GM04503 (cell line): ENCODE results near the gene PPM1B.
"Not testable (repeated sequence)": the region's sequence is repeated elsewhere in the genome, so short reads cannot be mapped to it uniquely, and the experiment has no call there.

Experiments used
- DNase-seq: peaks from one replicate; pipeline ENCODE4 v3.0.0-alpha.2; 2012; ENCODE audit warnings: low read depth

Gene PPM1B

GRCh38 chr2:44200759-44201158 lies 32.1 kb downstream of the PPM1B start:
- DNase-seq = no peak

GRCh38 chr2:44201648-44202165 lies 33.0 kb downstream of the PPM1B start:
- no peak for DNase-seq

- DNase-seq = no peak
These were observed 34.9 kb downstream of the PPM1B start for GRCh38 chr2:44203542-44203941.

DNA sequence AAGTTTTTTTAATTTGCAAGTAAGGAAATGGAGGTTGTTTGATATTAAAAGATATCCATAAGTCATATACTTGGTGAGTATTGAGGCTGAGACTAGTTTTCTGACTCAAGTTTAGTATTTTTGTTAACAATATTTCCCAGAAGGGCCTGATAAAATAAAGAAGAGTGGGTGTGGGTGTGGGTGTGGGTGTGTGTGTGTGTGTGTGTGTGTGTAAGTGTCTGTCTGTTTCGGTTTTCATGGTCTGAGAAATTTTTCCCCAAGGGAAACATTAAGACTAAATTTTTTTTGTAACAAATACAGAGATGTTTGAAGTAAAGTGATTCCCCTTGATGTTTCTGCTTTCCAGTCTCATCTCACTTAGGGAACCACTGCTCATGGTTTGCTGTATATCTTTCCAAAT lies 36.5 kb downstream of the PPM1B start:
- DNase-seq = no peak

DNA sequence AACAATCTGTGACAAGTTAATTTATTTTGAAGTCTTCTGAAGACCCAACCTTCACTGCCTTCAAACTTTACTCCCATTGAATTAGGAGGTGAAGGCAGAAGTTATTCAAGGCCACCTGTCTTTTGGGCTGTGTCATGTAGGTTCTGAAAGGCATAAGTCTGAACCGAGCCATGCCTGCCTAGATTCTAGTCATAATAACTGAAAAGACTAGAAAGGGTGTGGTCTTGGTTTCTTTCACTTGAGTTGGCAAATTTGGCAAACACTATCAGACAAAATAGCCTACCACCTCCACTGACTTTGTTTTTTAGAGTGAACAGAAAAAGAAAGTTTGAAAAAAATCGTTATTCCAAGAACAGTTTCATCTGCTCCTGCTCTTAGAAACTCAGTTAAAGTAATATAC lies 38.4 kb downstream of the PPM1B start:
- no peak for DNase-seq

DNA sequence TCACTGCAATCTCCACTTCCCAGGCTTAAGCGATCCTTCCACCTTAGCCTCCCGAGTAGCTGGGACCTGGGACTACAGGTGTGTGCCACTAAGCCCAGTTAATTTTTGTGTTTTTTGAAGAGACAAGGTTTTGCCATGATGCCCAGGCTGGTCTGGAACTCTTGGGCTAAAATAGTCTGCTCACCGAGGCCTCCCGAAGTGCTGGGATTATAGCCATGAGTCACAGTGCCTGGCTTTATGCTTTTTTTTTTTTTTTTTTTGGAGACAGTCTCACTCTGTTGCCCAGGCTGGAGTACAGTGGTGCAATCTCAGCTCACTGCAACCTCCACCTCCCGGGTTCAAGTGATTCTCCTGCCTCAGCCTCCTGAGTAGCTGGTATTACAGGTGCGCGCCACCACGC lies 39.0 kb downstream of the PPM1B start:
- DNase-seq = not testable (repeated sequence)

DNA sequence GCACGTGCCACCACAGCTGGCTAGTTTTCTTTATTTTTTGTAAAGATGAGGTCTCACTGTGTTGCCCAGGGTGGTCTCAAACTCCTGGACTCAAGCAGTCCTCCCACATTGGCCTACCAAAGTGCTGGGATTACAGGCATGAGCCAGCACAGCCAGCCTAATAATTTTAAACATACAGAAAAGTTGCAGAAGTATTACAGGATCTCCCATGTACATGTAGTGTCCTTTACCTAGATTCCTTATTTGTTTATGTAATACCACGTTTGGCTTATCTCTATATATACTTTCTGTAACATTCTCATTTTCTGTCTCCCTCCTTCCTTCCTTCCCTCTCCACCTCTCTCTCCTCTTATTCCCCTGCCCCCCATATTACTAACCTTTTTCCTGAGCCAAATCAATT lies 41.7 kb downstream of the PPM1B start:
- DNase-seq = no peak

GRCh38 chr2:44211183-44211582 lies 42.5 kb downstream of the PPM1B start:
- no peak for DNase-seq

GRCh38 chr2:44212302-44212701 lies 43.6 kb downstream of the PPM1B start:
- DNase-seq = no peak

GRCh38 chr2:44215827-44216226 lies 47.2 kb downstream of the PPM1B start:
- no peak for DNase-seq

DNA sequence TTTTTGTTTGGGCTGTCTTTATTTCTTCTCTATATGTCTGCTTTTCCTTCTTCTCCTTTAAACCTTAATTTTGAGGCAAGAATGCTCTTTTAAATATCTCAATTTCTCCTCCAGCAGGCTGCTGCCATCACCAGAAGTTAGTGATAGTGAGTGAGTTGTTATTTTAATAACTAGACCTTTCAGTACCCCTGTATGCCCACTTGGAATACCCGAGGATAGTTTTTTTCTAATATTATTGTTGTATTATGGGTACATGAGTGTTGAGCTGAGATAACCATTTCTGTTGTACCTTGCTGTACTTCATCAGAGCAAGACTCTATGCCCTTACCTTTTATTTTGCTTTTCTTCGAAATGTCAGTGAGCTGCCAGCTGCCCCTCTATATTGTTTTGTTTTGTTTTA lies 50.1 kb downstream of the PPM1B start:
- DNase-seq = no peak

DNA sequence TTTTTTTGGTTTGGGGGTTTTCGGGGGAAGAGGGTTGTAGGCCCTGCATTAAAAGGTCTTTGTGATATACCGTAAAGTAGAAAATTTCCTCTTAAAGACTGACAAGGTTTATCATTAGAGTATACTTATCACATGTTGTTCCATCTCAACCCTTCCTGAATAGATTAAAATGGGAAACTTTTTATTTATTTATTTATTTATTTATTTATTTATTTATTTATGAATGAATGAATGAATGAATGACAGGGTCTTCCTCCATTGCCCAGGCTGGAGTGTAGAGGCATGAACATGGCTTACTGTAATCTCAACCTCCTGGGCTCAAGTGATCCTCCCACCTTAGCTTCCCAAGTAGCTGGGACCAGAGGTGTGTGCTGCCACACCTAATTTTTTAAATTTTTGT lies 58.1 kb downstream of the PPM1B start:
- no peak for DNase-seq

DNA sequence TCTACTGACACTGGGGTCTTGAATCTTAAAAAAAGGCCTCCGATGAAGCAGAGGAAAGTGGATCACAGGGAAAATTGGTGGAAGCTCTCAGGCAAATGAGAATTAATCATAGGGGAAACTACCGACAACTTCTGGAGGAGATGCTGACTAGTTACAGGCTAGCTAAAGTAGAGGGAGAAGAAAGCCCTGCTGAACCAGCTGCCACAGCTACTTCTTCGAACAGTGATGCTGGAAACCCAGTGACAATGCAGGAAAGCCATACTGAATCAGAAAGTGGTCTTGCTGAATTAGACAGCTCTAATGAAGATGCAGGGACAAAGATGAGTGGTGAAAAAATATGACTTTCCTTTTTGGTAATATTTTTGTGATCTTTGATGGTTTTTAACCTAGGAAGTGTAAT lies 61.7 kb downstream of the PPM1B start:
- no peak for DNase-seq

- DNase-seq = peak; percentile 27
These were observed 64.9 kb downstream of the PPM1B start for GRCh38 chr2:44233450-44234128.

DNA sequence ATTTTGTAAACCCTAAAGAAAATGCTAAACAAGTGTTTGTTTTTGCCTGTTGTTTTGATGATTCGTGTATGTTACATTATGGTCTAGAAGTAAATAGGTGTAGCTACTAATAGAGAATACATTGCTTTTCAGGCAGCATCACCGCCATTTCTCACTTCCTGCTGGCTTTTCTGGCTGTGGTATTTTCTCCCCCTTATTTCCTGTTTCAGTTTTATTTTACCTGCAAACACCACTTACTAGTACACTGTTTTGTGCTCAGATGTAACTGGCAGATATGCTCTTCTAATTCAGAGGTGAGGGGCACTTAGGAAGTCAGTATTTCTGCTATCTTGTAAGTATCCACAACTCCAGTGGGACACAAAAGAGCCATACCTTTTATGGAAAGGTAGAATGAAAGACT lies 68.5 kb downstream of the PPM1B start:
- no peak for DNase-seq

DNA sequence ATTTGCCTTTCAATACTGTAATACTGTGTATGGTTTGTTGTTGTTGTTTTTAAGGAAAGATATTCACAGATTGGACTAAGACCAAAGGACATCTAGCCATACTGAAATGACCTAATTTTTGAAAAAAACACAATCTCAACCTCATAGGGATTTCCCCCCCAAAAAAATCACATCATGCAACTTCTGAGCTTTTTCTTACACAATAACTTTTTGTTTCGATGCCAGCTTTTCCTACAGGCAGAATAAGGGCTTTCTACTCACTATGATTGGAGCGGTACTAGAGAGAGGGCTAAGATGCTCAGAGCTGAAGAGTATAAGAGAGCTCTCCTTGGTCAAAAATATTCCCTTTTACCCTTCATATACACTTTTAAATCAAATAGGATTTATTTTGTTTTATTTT lies 74.2 kb downstream of the PPM1B start:
- DNase-seq = no peak

- DNase-seq = no peak
These were observed 75.6 kb downstream of the PPM1B start for GRCh38 chr2:44244135-44244871.

DNA sequence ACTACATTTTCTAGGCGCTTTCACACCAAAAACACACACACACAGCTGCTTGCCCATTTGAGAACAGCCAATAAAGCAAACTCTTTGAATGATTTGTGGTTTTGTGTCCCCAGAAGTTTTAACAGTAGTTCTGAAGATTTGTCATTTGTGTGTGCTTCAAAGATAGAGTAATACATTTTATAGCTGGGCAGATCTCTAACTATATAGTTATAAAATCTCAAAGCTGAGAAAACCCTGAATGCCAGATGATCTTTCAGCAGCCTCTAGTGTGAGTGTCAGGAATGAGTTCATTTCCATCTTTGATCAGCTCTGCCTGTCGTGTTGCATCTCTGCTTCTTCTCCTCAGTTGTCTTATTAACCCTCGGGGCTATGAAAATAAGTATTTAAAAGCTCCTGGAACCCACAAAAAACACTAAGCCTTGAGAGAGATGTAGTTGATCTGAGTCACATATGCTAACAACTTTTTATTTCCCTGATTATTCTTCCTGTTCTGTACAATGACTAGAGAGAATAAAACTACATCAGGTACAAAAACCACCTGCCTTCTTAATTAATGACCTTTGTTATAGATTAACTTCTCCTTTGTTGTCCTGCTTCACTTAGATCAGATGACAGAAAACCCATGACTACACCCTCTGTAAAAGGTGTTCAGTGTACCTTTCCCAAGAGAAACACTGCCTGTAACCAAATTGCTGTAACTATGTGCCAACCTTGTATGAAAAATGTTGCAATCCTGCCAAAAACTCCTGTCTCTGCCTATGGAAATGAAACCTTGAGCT lies 76.6 kb downstream of the PPM1B start:
- no peak for DNase-seq

GRCh38 chr2:44246436-44246835 lies 77.8 kb downstream of the PPM1B start:
- no peak for DNase-seq

DNA sequence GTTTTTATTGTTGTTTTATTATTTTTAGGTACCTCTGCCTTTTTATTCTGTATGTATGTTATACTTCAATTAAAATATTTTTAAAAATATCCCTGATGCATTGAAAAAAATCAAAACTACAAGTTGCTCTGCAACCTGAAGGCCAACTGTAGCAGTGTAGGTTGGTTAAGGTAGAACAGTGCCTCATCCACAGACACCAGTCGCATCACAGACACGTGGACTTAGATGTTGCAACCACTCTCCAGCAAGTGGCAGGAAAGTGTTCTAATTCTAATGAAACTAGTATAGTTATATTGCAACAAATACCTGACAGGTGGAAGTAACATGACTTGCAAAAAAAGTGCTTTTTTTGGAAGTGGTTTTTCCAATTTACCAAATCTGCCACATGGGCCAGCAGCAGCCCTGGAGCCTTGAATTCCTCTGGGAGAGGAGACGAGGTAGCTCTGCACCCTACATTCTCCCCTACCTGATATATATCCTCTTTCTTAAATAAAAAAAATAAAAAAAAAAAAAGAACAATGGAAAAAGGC lies 78.2 kb downstream of the PPM1B start:
- DNase-seq = no peak

DNA sequence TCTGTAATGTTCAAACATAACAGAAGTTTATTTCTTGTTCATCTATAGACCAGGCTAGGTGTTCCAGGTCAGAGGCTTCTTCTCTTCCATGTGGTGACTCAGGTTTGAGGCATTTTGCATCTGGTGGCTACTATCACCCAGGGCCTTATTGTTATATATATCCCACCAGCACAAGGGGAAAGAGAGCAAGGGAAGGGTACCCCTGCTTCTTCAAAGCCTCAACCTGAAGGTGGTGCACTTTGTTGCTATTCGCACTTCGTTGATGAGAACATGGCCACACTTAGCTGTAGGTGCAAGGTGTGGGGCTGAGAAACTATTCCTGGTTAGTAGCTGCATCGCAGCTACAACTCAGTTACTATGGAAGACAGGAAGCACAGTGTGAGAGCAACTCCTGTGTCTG lies 79.2 kb downstream of the PPM1B start:
- no peak for DNase-seq

DNA sequence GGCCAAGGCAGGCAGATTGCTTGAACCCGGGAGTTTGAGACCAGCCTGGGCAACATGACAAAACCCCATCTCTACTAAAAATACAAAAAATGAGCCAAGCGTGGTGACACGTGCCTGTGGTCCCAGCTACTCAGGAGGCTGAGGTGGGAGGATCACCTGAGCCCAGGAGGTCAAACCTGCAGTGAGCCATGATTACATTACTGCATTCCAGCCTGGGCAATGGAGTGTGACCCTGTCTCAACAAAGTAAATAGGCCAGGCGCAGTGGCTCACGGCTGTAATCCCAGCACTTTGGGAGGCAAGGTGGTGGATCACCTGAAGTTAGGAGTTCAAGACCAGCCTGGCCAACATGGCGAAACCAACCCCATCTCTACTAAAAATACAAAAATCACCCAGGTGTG lies 80.6 kb downstream of the PPM1B start:
- DNase-seq = not testable (repeated sequence)

DNA sequence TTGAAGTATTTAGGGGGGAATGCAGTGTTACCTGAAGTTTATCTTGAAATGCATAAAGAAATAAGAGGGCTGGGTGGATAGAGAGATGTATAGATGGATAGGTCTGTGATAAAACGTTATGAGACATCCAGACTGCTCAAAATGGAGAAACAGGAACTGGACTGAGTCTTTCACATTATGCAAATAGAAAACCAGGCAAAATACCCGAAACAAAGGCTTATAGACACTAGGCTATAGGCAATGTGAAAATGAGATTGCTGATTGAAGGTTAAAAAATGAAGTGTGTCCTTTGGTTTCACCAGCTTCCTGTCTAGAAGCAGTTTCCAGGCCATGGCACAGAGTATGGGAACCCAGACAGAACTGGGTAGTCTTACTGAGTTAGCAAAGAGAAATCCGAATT lies 81.7 kb downstream of the PPM1B start:
- no peak for DNase-seq
